ENCODE measurements around the gene SGMS1.

Gene SGMS1

DNA sequence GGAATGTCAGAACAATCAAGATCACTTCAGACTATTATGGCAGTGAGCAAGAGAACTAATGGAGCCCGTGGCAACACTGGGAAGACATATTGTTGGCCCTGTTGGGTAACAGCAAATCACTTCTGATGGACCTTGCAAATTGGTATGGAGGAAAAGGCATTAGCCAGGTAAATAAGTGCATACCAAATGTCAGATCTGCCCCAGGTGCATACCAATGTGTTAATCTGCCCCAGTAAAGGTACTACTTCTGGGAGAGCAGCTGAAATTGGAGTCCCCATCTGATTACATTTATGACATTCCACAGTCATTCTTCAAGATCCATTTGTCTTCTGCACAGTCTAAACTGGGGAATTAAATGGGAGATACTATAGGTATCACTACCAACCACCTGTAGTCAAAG lies 3.7 kb upstream of the SGMS1 start:
- TF ChIP-seq, protein P1, sequence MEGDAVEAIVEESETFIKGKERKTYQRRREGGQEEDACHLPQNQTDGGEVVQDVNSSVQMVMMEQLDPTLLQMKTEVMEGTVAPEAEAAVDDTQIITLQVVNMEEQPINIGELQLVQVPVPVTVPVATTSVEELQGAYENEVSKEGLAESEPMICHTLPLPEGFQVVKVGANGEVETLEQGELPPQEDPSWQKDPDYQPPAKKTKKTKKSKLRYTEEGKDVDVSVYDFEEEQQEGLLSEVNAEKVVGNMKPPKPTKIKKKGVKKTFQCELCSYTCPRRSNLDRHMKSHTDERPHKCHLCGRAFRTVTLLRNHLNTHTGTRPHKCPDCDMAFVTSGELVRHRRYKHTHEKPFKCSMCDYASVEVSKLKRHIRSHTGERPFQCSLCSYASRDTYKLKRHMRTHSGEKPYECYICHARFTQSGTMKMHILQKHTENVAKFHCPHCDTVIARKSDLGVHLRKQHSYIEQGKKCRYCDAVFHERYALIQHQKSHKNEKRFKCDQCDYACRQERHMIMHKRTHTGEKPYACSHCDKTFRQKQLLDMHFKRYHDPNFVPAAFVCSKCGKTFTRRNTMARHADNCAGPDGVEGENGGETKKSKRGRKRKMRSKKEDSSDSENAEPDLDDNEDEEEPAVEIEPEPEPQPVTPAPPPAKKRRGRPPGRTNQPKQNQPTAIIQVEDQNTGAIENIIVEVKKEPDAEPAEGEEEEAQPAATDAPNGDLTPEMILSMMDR (IDR thresholded peaks at IDR 0.05; ENCODE audit: extremely low read depth, missing control alignments): no peak
- DNase-seq (ENCODE audit: low spot score): no peak

DNA sequence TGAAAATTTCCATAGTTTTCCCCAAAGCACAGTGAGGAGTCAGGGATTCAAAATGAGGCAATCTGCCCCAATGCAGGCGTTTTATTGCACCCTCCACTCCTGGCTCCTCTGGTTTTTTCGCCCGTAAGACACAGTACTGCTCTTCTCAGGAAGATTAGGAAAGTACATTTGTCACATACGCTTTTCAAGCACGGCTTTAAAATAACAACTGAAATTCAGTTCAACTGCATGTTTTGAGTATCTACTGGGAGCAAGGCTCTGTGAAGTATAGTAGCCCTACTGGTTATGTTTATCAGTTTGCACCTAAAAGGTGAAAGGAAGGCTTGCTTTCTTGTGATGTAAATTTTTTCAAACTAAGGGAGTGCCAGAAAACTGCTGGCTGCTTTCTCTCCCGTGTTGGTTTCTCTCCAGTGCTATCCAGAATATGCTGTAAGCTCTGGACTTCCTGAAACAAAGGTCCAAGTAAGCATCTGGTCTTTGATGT lies 1.9 kb upstream of the SGMS1 start:
- TF ChIP-seq, protein P1 (IDR thresholded peaks at IDR 0.05; ENCODE audit: extremely low read depth, missing control alignments): no peak
- peak; percentile 24 for DNase-seq (ENCODE audit: low spot score)

DNA sequence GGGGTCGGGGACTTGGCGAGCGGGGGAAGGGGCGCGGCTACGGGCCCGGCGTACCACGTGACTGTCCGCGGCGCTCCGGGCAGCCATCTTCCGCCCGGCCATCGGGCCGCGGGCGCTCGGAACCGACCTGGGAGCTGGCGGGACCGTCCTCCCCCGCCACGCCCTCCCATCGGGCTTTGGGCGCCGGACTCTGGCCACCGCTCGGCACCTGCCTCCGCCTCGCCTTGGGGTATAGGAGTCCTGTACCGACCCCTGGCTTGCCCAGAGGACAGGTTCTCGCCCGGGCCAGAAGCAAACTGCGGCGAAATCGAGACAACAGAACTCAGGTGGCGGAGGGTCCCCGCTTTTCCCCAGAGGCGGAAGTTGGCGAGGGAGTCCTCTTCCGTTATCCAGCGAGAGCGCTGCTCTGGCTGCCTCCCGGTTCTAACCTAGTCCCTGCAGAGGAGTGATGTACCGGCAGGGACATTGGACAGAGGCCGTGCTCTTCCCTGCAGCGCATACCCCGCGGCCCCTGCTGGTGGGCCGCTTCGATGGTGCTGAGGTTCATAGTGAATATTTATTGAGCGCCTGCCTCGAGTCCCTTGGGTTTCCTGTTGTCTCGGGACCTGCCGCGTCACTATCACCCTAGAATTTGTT lies 1.2 kb upstream of the SGMS1 start:
- TF ChIP-seq, protein P1 (IDR thresholded peaks at IDR 0.05; ENCODE audit: extremely low read depth, missing control alignments): peak; percentile 67
- DNase-seq (ENCODE audit: low spot score): peak; percentile 90

DNA sequence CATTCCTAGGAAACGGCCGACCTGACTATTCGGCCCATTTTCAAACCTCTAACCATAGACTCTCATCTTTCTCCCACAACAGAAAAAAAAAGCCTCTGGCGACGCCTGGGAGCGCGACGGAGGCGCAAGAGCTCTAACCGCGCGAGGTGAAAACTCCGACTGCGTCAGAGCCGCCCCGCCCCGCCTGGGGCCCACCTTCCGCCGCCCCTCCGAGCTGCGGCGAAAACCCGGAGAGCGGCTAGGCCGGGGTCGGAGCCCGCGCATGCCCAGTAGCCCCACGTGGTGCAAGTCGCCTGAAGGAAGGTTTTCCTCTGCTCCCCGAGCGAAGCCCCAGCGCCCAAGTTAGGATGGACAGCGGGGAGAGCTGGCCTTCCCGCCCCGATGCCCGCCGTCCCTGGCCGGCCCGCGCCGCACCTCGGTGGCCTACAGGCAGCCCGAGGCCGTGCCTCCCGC lies 683 bp upstream of the SGMS1 start:
- DNase-seq (ENCODE audit: low spot score): peak; percentile 96
- TF ChIP-seq, protein P1 (IDR thresholded peaks at IDR 0.05; ENCODE audit: extremely low read depth, missing control alignments): no peak

DNA sequence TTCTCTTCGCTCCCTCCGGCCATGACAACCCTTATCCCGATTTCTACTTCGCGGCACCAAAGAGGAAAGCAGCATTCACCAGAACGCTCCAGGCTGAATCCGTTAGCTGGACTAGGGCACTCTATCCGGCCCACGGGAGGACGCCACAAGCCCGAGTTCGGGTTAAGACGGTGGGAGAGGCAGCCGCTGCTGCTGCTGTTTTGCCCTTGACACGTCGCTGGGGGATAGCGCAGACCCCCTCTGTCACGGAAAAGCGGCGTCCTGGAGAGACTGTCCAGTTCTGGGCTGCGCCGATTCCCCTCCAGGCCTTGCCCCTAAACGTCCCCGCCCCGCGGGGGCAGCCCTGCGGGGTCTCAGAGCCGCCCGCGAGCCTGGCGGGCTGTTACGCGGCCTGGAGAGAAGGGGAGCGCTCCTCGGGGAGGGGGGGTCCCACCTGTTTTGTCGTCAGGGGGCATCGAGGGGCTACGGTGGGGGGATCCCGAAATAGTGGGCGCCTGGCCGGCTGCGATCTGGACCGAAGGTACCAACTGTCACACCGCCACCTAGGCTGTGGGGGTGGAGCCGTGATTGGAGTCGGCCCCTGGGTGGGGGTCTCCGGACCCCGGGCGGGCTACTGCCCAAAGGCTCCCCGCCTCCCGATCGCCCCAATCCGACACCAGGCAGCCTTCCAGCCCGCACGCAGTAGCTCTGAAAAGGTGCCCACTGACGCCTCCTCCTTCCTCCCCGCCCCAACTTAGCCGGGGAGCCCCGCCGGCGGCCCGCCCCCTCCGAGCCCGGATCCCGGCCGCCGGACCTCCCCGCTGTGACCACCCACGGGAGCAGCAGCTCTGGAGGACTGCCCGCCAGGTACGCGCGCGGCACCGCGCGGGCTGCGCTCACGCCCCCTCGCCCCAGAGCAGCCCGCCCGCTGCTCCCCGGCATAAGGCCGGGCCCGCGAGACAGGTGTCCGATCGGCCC lies 772 bp downstream of the SGMS1 start:
- peak; percentile 73 for DNase-seq (ENCODE audit: low spot score)
- TF ChIP-seq, protein P1 (IDR thresholded peaks at IDR 0.05; ENCODE audit: extremely low read depth, missing control alignments): no peak

DNA sequence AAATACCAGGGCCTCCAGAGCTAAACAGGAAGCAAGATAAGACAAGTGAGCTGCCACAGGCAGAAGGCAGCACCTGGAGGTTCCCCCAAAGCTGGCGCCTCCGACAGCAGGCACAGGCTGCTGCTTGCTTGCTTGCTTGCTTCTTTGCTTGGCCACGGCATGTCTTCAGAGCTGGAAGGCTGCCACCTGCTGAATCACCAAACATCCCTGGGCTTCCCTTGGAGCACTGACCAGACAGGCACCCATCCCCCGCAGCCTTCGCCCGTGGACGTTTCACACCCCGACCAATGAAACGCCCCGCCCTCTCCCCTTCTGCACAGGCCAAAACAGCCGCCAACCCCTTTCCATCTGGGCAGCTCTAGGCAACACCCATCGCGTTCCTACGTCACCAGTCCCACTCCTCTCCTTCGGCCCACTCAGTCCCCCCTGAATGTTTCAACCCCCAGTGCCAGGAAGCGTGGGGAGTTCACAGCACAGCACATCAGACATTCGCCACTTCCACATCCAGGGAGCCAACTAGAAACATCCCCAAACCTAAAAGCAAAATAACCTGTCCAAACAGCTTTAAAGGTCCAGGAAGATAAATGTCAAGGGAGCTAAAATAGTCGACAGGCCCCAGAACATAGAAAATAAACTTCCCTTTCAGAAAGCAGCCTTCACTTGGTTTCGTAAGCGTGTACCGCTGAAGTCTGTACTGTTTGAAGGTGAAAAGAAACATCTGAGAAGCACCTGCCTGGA lies 1.6 kb downstream of the SGMS1 start:
- TF ChIP-seq, protein P1 (IDR thresholded peaks at IDR 0.05; ENCODE audit: extremely low read depth, missing control alignments): no peak
- DNase-seq (ENCODE audit: low spot score): peak; percentile 70

Measured in GM20000 (cell line).